Activated CD8-positive, alpha-beta memory T cell treated with anti-CD3 and anti-CD28 coated beads, Interleukin-2, amount 10 ng/mL, durations not matched to agents 7 days and 5 days (primary cell): Measurements from ENCODE around the gene ZDHHC22. TPM values are rescaled to one million over a fixed set of nuclear protein-coding genes. Genes with fewer than 3 reads are reported as not detected.

Experiments
- ATAC-seq: fragments of 150-1000 bp; cut with Tn5 transposase; one replicate; pipeline ENCODE4 v1.10.0; 2021; ENCODE audit warnings: moderate library complexity
- CTCF ChIA-PET: fragments of 350-600 bp; sonication (Branson Sonifier 250); formaldehyde crosslinking; loops from one replicate; lab custom pipeline; 2021; ENCODE audit warnings: antibody characterized with exemption; lab: Charles Lee
- DNase-seq: peaks from one replicate; pipeline ENCODE4 v3.0.0-alpha.2; 2020
- H3K27ac Mint-ChIP-seq: one replicate; pipeline ENCODE4 v1.8.0; 2021; ENCODE audit warnings: mild to moderate bottlenecking, mixed read lengths
- H3K27me3 Mint-ChIP-seq: one replicate; pipeline ENCODE4 v1.8.0; 2021; ENCODE audit warnings: mixed read lengths
- H3K36me3 Mint-ChIP-seq: one replicate; pipeline ENCODE4 v1.8.0; 2021; ENCODE audit warnings: mild to moderate bottlenecking, mixed read lengths
- H3K4me1 Mint-ChIP-seq: one replicate; pipeline ENCODE4 v1.8.0; 2021; ENCODE audit warnings: mixed read lengths
- H3K4me3 Mint-ChIP-seq: one replicate; pipeline ENCODE4 v1.8.0; 2021; ENCODE audit warnings: mild to moderate bottlenecking, moderate library complexity, mixed read lengths
- H3K9me3 Mint-ChIP-seq: one replicate; pipeline ENCODE4 v1.8.0; 2022; ENCODE audit warnings: low read depth, mixed read lengths
- total RNA-seq, 2 experiments: library from RNA; stranded (reverse); gene quantifications; one replicate each; pipeline ENCODE4 v1.2.3, GENCODE V29; 2021

Gene ZDHHC22
- total RNA-seq, 2 experiments from 2014 or later: not detected

DNA sequence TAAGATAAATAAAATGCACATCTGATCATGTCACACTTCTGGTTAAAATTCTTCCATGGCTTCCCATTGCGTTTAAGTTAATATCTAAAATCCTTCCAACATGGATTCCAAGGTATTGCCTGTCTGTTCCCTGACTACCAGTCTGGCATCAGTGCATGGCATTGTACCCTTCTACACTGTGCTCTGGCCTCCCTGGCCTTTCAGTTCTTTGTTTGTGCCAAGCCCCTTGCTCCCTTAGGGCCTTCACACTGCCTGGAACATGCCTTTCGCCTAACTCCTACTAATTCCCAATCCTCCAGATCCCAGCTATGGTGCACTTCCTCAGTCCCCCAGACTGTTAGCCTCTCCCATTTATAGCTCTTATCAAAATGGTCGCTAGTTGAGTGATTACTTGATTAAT is 37.2 kb downstream of the ZDHHC22 start:
- H3K4me1 Mint-ChIP-seq: peaks cover 13% of the 10 kb centered on the region
- no peaks in the 10 kb centered on the region for H3K27me3 Mint-ChIP-seq
- CTCF ChIA-PET: interaction anchor here (0.6 to 1.6 kb wide), 5 partner anchors 9 to 208 kb away, joined by 3 to 5 read pairs (median 4); no protein-coding TSS in a partner anchor
- H3K27ac Mint-ChIP-seq: no peak overlapping the region
- no peak overlapping the region for H3K4me3 Mint-ChIP-seq
- ATAC-seq: no peak
- H3K36me3 Mint-ChIP-seq: peaks cover 3% of the 10 kb centered on the region
- no peaks in the 10 kb centered on the region for H3K9me3 Mint-ChIP-seq
- no peak for DNase-seq

DNA sequence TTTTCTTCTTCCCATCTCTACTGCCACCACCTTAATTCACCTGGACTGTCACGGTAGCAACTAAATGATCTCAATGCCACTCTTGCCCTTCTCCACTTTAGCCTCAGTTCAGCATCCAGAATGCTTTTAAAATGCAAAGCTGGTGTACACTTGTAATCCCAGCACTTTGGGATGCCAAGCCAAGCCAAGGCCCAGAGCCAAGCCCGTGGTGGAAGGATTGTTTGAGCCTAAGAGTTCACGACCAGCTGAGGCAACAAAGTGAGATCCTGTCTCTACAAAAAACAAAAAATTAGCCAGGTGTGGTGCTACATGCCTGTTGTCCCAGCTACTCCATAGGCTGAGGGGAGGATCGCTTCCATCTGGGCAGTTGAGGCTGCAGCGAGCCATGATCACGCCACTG is 37.6 kb downstream of the ZDHHC22 start:
- no peak for ATAC-seq

DNA sequence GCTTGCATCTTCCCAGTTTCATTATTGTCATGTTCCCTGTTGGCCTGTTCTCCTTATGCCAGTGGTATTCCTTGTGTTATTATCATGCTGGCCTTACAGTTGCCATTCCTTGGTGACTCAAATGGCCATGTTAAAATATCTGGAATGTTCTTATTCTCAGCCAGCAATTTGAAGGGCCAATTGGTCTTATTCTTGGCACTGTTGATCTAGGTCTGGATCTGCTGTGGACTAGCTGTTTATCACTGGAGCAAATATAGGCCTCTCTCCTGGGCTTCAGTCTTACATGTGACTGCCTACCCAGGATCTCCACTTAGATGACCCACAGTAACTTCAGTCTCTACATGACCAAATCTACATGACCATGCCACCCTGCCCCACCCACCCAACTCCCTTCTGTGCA is 38.1 kb downstream of the ZDHHC22 start:
- Mint-ChIP-seq H3K9me3 (no peaks in the 10 kb centered on the region), H3K4me1 (peaks cover 21% of the 10 kb centered on the region), H3K27ac (no peak overlapping the region), H3K4me3 (no peak overlapping the region), H3K27me3 (no peaks in the 10 kb centered on the region), H3K36me3 (peaks cover 3% of the 10 kb centered on the region)
- CTCF ChIA-PET: no interaction called here
- DNase-seq (no peak), ATAC-seq (no peak)

More for the DNA sequence above, 37.6 kb downstream of the ZDHHC22 start:
- peaks cover 17% of the 10 kb centered on the region for H3K4me1 Mint-ChIP-seq
- no peaks in the 10 kb centered on the region for H3K9me3 Mint-ChIP-seq
- H3K27me3 Mint-ChIP-seq: no peaks in the 10 kb centered on the region
- no peak overlapping the region for H3K4me3 Mint-ChIP-seq
- H3K27ac Mint-ChIP-seq: no peak overlapping the region
- no peak for DNase-seq
- peaks cover 3% of the 10 kb centered on the region for H3K36me3 Mint-ChIP-seq
- CTCF ChIA-PET: interaction anchor here (1.1 to 1.6 kb wide), 4 partner anchors 8 to 33 kb away, joined by 4 to 5 read pairs (median 4); no protein-coding TSS in a partner anchor

- no peaks in the 10 kb centered on the region for H3K36me3 Mint-ChIP-seq
- H3K27ac Mint-ChIP-seq: no peak overlapping the region
- H3K9me3 Mint-ChIP-seq: no peaks in the 10 kb centered on the region
- H3K27me3 Mint-ChIP-seq: no peaks in the 10 kb centered on the region
- no peak overlapping the region for H3K4me3 Mint-ChIP-seq
- no peak for DNase-seq
- peaks cover 23% of the 10 kb centered on the region for H3K4me1 Mint-ChIP-seq
- no peak for ATAC-seq
- CTCF ChIA-PET: interaction anchor here (0.9 to 1.2 kb wide), 2 partner anchors 190 to 230 kb away, joined by 3 read pairs; no protein-coding TSS in a partner anchor
Observed at GRCh38 chr14:77102154-77102553, 39.4 kb downstream of the ZDHHC22 start.

DNA sequence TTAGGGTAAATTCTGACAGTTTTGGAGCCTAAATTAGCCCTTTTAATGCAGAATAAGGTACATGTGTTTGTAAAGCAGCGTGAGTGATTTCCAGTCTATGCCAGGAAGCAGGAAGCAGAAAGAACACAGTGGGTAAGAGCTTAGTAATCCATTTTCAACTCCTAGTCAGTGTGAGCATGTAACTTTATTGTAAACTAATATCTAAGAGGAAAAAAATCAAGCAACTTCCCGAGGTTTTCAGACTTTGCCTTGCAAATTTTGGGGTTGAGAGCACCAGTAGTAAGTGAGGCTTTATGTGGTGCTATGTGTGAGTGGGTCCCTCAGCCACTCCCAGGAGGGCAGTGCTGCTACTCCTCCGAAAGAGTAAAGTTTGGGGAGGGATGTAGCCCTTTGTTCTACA is 40.6 kb downstream of the ZDHHC22 start:
- CTCF ChIA-PET: interaction anchor here (1.4 to 4.2 kb wide), 6 partner anchors 9 to 215 kb away, joined by 5 to 24 read pairs (median 10); no protein-coding TSS in a partner anchor
- H3K4me1 Mint-ChIP-seq: peaks cover 33% of the 10 kb centered on the region
- H3K27me3 Mint-ChIP-seq: no peaks in the 10 kb centered on the region
- H3K9me3 Mint-ChIP-seq: no peaks in the 10 kb centered on the region
- no peak overlapping the region for H3K4me3 Mint-ChIP-seq
- H3K27ac Mint-ChIP-seq: no peak overlapping the region
- DNase-seq (no peak), ATAC-seq (no peak)
- no peaks in the 10 kb centered on the region for H3K36me3 Mint-ChIP-seq

- CTCF ChIA-PET: interaction anchor here (0.6 to 4.2 kb wide), 14 partner anchors 10 to 390 kb away, joined by 3 to 24 read pairs (median 5); no protein-coding TSS in a partner anchor
- H3K4me3 Mint-ChIP-seq: peak overlapping the region; percentile 88
Observed at GRCh38 chr14:77099425-77100167, 42.0 kb downstream of the ZDHHC22 start.

DNA sequence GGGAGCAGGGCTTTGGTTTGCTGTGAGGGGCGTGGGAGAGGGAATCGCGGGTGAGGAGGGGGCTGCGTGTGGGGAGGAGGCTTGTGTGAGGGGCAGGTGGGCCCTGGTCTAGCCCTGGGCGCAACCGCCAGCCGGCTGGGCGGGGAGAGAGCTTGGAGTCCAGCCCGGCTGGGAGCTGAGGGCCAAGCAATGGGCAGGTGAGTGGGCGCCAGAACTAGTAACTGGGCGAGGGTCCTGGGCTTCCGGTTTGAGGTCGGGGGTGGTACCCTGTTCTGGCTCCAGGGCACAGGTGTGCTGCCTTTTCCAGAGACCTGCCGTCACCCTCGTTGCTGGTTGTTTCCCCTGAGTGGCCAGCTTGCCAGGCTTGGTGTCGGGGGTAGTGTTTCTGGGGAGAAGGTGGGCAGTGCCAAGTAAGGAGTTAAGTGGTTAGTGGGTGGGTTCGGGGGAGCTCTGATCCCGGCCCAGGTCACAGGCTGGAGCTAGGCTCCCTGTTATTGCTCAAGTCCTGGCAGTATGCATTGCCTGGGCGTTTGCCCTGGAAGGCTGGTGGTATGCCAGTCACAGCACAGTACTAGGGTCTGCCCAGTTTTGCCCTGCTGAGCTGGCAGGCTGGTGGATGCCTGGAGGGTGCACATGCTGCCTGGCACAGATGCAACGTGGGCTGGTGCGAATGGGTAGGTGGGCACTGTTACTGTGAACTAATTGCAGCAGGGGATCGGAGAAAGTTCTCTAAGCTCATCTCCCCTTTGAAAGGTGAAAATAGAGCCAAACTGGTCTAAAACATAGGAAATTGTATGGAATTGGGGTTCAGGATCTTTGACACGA is 42.9 kb downstream of the ZDHHC22 start:
- ATAC-seq: peak; percentile 3
- peak; percentile 50 for DNase-seq
- H3K36me3 Mint-ChIP-seq: no peaks in the 10 kb centered on the region
- no peaks in the 10 kb centered on the region for H3K9me3 Mint-ChIP-seq
- peaks cover 37% of the 10 kb centered on the region for H3K4me1 Mint-ChIP-seq
- peak overlapping the region; percentile 88 for H3K4me3 Mint-ChIP-seq
- no peaks in the 10 kb centered on the region for H3K27me3 Mint-ChIP-seq
- H3K27ac Mint-ChIP-seq: peak overlapping the region; percentile 92
- CTCF ChIA-PET: interaction anchor here (0.6 to 4.2 kb wide), 16 partner anchors 11 to 389 kb away, joined by 3 to 24 read pairs (median 3); partner anchors contain the start of genes SAMD15 and TMED8

More at GRCh38 chr14:77099425-77100167, 42.0 kb downstream of the ZDHHC22 start:
- H3K9me3 Mint-ChIP-seq: no peaks in the 10 kb centered on the region
- ATAC-seq (no peak), DNase-seq (no peak)
- no peaks in the 10 kb centered on the region for H3K27me3 Mint-ChIP-seq
- peaks cover 36% of the 10 kb centered on the region for H3K4me1 Mint-ChIP-seq
- H3K36me3 Mint-ChIP-seq: no peaks in the 10 kb centered on the region
- peak overlapping the region; percentile 92 for H3K27ac Mint-ChIP-seq

DNA sequence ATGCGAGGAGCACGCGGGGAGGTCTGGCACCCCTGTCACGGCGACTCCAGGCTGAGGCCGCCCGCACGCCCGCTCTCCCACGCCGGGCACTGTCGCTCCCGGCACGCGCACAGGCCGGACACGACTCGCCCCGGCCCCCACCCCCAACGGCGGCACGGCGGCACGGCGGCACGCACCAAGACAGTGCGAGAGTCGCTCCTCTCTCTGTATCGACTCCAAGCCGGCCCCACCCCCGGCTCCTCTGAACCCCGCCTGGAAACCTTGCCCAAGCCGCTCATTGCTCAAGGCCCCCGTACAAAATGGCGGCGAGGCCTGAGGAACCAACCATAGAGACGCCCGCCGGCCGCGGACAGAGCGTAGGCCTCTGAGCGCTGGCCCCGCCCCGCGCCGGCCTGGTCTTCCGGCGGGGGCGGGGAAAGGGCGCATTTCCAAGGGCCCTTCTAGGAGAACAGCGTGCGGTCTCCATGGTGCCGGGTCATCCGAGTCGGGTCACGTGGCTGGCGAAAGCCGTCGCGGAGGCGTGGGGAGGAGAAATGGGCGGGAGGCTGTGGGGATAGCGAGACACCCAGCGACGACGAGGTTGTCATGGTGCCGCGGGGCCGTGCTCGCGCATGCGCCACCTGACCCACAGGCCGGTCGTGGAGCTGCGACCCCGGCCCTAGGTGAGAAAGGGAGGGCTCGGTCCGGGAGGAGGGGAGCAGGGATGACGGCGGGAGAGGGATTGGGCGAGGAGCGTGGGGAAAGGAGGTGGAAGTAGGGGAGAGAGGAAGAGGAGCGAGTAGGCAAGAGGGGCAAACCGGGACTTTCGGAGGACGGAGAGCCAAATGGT is 43.7 kb downstream of the ZDHHC22 start, which contains the start of gene CIPC:
Gene CIPC (plus strand): TSS at position 559 of the 829 bp plus-strand sequence. CDS start 7,451 bp downstream, outside the sequence.
- Mint-ChIP-seq H3K4me3 (peak within 1 kb of the TSS; percentile 88), H3K36me3 (no peaks in the 10 kb centered on the region), H3K27ac (peak within 1 kb of the TSS; percentile 92), H3K9me3 (no peaks in the 10 kb centered on the region), H3K27me3 (no peaks in the 10 kb centered on the region), H3K4me1 (peaks cover 37% of the 10 kb centered on the region)
- ATAC-seq: peak; percentile 92
- CTCF ChIA-PET: interaction anchor here (0.6 to 5.5 kb wide), 19 partner anchors 11 to 388 kb away, joined by 3 to 71 read pairs (median 6); partner anchors contain the start of genes SAMD15 and TMED8
- peak; percentile 100 for DNase-seq

DNA sequence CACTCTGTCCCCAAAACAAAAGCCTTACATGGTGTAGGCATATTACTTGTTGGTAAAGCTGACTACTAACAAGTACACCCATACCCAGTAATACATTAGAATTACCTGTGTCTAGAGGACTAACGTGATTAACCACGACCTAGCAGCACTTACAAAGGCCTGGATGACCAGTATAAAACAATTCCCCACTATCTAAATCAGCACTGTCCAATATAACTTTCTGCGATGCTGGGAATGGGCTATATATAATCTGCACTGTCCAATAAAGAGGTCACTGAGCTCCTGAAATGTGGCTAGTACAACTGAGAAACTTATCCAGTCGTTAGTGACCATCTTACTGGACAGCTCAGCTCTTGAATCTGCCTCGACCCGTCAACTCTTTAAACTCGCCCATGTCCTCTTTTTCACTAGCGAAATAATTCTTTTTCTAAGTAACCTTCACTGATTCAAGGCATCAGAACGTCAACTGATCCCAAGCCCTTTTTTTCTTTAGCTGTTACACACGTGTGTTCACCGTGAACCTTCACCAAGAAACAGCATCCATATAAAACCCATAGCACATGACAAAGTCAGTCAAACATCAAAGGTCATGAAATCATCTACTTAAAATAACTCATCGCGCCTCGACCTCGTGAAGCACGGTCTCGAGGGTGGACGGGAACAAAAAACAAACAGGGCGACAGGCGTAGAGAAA is 44.4 kb downstream of the ZDHHC22 start:
- ATAC-seq: no peak
- Mint-ChIP-seq H3K36me3 (no peaks in the 10 kb centered on the region), H3K9me3 (no peaks in the 10 kb centered on the region), H3K27ac (peak overlapping the region; percentile 88), H3K4me3 (peak overlapping the region; percentile 88), H3K27me3 (no peaks in the 10 kb centered on the region), H3K4me1 (peaks cover 37% of the 10 kb centered on the region)
- CTCF ChIA-PET: interaction anchor here (0.6 to 5.5 kb wide), 13 partner anchors 10 to 387 kb away, joined by 3 to 71 read pairs (median 6); no protein-coding TSS in a partner anchor
- no peak for DNase-seq

DNA sequence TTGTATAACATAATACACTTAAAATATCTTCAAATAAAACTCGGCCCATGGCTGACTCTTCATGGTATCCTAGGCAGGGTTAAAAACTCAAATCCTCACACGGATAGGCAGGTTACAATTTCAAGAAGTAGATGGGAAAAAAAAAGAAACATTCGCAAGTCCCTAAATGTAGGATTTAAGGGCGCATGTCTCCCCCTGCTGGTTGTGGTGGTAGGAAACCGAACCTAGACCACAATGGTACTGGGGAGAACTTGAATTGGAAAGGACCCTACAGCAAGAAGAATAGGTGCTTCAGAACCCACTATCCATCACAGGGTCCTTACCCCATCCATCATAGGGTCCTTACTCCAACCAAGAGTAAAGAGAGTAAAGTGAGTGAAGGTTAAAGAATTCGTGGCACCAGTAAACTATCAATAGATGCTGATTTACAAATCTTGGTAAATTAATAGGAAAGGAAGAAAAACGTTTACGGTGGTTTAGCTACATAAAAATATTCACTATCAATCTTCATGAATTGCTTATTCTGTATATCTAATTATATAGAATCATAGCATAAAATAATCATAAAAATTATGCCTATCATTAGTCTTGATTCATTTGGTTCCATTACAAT is 46.8 kb downstream of the ZDHHC22 start:
- ATAC-seq: no peak
- peaks cover 4% of the 10 kb centered on the region for H3K36me3 Mint-ChIP-seq
- no peak overlapping the region for H3K27ac Mint-ChIP-seq
- peak; percentile 87 for DNase-seq
- H3K9me3 Mint-ChIP-seq: peaks cover 4% of the 10 kb centered on the region
- peaks cover 28% of the 10 kb centered on the region for H3K4me1 Mint-ChIP-seq
- H3K27me3 Mint-ChIP-seq: peaks cover 4% of the 10 kb centered on the region
- no peak overlapping the region for H3K4me3 Mint-ChIP-seq
- CTCF ChIA-PET: interaction anchor here (0.6 to 5.5 kb wide), 14 partner anchors 9 to 1253 kb away, joined by 3 to 71 read pairs (median 5); no protein-coding TSS in a partner anchor

GRCh38 chr14:77092676-77093075 is 48.9 kb downstream of the ZDHHC22 start:
- Mint-ChIP-seq H3K4me3 (no peak overlapping the region), H3K27ac (no peak overlapping the region), H3K36me3 (peaks cover 4% of the 10 kb centered on the region), H3K9me3 (peaks cover 4% of the 10 kb centered on the region), H3K4me1 (peaks cover 16% of the 10 kb centered on the region), H3K27me3 (peaks cover 11% of the 10 kb centered on the region)
- CTCF ChIA-PET: interaction anchor here (0.8 to 5.5 kb wide), 7 partner anchors 10 to 220 kb away, joined by 4 to 35 read pairs (median 4); no protein-coding TSS in a partner anchor
- no peak for ATAC-seq
- no peak for DNase-seq
